Esophagus muscularis mucosa (tissue), 4 donors: ENCODE results near the gene MRPL33.

ENCODE experiments used
- EP300 ChIP-seq: sonication (generic); formaldehyde crosslinking; IDR thresholded peaks from one replicate; pipeline ENCODE4 v1.6.1; 2017; ENCODE audit warnings: antibody characterized with exemption
- POLR2A ChIP-seq: fragments of 450-650 bp; IDR thresholded peaks from one replicate; pipeline ENCODE4 v1.6.1; 2017; ENCODE audit warnings: antibody characterized with exemption, moderate library complexity, mild to moderate bottlenecking, low read depth
- POLR2AphosphoS5 ChIP-seq, 2 donors: sonication (generic); formaldehyde crosslinking; IDR thresholded peaks; one replicate each; pipeline ENCODE4 v1.6.1; 2017; ENCODE audit warnings: antibody characterized with exemption in 2 of 2
- TF ChIP-seq, protein P1 (sequence below), 3 experiments: fragments of 200-600 bp in 2 of 3; fragments of 450-650 bp in 1 of 3; sonication (generic) in 2 of 3; IDR thresholded peaks; one replicate each; pipeline ENCODE4 v1.5.1; 2017 to 2019; ENCODE audit warnings: antibody characterized with exemption in 3 of 3, mild to moderate bottlenecking in 2 of 3, moderate library complexity in 1 of 3

DNA sequence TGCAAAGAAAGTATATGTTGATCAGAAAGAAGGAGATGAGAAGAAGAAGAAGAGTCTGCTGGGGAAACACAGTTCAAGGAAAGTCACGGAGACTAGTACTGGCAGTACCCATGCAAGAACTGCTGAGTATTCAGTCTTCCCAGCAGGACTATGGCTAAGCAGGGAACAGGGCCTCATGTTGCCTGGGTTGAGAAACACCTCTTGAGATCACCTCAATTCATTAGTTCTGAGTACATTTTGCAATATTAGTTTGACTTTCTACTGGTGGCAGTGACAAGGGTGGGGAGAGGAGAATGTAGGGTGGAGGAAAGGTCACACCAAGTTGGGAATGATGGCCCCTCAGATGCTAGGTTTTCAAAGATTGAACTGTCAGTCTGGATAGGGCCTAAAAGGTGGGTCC, 50.5 kb downstream of the MRPL33 start:
- no peak for TF ChIP-seq POLR2A
- TF ChIP-seq, protein P1, sequence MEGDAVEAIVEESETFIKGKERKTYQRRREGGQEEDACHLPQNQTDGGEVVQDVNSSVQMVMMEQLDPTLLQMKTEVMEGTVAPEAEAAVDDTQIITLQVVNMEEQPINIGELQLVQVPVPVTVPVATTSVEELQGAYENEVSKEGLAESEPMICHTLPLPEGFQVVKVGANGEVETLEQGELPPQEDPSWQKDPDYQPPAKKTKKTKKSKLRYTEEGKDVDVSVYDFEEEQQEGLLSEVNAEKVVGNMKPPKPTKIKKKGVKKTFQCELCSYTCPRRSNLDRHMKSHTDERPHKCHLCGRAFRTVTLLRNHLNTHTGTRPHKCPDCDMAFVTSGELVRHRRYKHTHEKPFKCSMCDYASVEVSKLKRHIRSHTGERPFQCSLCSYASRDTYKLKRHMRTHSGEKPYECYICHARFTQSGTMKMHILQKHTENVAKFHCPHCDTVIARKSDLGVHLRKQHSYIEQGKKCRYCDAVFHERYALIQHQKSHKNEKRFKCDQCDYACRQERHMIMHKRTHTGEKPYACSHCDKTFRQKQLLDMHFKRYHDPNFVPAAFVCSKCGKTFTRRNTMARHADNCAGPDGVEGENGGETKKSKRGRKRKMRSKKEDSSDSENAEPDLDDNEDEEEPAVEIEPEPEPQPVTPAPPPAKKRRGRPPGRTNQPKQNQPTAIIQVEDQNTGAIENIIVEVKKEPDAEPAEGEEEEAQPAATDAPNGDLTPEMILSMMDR (IDR thresholded peaks at IDR 0.05) = no peak
- TF ChIP-seq POLR2AphosphoS5 (IDR thresholded peaks at IDR 0.05) = peak; percentile 25 to 34
- TF ChIP-seq EP300 = peak; percentile 35
